Forelimb muscle (tissue), 1 donor: Measurements from ENCODE around the gene RIMS1. TPM values are rescaled to one million over a fixed set of nuclear protein-coding genes. Genes with fewer than 3 reads are reported as not detected.
"Not testable (repeated sequence)": the region's sequence is repeated elsewhere in the genome, so short reads cannot be mapped to it uniquely, and the experiment has no call there.

Experiments
- DNase-seq: peaks from one replicate; pipeline ENCODE4 v3.0.0-alpha.2; 2013; ENCODE audit warnings: low read depth
- polyA plus RNA-seq: library from polyadenylated mRNA; unstranded; fragments of 120-200 nt; gene quantifications from one replicate; pipeline ENCODE4 v1.2.1, GENCODE V29; 2013; ENCODE audit not compliant: insufficient read length

RIMS1 gene
- polyA plus RNA-seq, 1 donor, result 0.75 TPM

DNA sequence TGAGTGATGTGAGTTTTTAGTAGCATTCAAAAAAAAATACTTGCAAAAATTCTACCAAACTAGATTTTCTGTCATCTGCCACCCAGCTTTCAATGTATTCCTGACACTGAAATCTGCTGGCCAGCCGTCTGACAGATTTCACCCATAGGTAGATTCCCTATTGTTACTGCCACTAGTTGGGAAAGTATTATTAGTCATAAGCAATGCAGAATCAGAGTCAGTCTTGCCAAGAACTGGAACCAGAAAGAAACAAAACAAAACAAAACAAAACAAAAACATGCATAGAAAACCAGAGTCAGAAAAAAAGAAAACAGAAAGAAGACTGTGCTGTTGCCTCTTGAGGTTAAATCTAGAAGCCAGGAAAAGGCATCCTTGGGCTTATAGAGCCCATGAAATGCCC is 442.4 kb downstream of the RIMS1 start:
- no peak for DNase-seq

DNA sequence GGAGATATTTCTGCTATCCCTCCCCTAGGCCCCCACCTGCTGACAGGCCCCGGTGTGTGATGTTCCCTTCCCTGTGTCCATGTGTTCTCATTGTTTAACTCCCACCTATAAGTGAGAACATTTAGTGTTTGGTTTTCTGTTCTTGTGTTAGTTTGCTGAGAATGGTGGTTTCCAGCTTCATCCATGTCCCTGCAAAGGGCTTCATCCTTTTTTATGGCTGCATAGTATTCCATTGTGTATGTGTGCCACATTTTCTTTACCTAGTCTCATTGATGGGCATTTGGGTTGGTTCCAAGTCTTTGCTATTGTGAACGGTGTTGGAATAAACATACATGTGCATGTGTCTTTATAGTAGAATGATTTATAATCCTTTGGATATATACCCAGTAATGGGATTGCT is 448.9 kb downstream of the RIMS1 start:
- DNase-seq, result not testable (repeated sequence)

DNA sequence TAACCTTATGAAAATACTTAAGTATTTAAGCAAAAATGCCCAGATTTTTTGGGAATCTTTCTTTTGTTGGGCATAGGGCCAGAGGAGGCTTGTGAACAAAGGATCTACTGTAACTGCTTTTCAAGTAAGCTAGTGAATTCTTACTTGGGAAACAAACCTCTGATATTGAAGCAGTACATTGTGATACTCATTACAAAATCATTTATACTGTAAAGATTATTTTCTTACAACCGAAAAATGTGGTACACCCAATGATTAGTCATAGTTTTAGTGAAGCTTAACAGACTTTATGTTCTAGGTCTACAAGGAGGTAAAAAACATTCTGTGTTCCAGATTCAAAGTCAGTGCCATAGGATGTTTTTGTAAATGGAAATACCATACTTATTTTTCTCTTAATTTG is 462.6 kb downstream of the RIMS1 start:
- DNase-seq, result no peak

DNA sequence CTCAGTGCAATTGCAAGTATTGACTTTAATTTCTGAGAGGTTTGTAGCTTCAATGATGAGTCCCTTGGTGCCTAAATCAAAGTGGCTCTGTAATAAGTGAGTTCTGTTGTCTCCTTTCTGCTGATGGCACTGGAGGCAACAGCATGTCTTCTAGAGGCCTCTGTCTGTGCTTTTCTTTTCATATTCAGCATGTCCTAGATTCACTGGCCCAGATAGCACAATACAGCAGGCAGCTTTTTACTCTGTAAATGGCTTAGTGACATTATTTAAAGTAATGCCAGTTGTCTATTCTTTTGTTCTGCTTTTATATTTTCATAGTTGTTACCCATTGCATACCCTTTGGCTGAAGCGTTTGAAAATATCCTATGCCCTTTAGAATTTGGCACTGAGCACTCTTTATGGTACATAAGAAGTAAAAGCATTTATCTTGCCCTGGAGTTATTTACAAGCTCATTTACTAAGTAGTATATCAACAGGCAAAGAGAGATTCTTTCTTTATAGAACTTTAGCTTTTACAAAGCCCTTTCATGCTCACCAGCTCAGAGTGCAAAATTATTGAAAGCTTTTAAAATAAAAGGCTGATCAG is 464.0 kb downstream of the RIMS1 start:
- no peak for DNase-seq

DNA sequence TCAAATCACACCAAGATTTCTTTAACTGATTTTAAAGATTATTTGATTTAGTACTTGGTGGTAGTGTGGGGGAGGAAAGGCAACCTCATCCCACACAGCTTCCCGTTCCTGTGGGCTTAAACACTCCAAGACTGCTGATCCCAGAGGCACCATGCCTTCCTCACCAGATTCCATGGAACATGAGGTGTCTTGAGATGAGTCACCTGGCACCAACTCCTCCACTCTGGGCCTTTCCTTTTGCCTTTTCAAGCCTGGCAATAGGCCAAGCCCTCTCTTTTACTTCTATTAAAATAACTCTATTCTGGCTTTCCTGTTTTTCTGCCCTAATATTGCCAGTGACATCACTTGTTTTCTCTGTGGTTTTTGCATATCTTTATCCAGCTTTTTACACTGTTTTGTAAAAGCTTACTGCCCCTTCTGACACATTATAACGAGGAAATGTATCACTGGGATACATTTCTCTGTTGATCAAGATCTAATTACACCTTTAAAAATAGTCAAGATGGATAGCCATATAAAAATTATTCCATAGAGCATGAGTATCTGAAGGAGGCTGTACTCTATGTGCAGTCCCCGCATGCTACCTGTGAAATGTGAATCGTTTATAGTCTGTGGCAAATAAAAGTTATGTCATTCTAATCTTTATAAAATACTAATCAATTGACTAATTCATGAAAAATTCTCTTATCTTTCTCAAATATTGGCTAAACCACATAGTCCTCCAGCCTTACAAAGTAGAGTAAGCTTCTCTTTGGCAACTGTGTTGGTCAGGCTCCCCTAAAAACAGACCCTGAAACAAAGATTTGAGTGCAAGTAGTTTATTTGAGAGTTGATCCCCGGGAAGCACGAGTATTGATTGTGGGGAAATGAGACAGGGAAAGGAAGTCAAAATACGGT is 477.7 kb downstream of the RIMS1 start:
- no peak for DNase-seq

DNA sequence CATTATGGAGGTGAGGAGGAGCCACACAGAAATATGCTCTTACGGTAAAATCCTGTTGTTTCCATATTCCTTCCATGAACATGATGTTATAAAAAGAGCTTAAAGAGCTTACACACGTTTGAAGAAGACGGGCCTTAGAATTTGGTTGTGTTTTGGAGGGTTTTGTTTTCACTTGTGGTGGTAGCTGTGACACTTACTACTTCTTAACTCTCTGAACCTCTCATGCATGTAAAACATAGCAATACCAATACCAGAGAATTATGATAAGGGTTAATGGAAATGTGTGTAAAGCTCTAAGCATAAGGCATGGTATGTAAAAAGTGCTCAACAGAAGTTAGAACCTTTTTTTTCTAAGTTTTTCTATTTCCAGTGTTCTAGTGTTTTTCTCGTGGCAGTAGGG is 479.4 kb downstream of the RIMS1 start:
- no peak for DNase-seq

DNA sequence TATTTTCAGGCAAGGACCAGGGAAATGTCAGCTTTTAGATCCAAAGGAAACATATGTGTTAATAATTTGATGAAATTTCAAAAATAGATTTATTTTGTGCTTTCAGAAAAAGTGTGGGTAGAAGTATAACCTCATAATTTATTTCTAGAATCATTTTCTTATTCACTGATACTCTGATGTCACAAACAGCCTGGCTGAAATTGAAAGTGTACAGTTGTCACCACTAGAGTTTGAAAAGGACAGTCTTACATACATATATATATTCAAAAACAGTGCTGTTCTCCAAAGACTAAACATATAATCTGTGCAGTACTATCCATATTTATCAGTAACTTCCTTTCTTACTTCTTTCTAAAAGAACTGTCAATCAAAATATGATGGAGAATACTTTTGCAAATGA is 481.1 kb downstream of the RIMS1 start:
- DNase-seq, result no peak

DNA sequence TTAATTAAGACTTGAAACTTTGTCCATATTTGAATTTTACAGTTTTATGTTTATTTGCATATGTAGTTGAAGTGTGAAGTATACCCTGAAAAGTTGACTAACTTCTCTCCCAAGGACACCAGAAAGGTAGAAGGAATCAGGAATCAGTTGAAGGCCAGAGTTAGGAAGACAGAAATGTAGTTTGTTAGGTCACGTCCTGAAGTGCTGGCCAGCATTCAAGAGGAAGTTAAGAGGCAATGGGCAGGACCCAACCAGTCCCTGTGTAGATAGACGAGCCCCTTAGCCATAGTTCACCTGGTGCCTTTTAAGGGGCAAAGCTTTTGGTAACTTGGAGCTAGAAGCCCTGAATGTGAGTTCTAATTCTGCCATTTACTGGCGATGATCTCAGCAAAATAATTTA is 485.1 kb downstream of the RIMS1 start:
- no peak for DNase-seq

DNA sequence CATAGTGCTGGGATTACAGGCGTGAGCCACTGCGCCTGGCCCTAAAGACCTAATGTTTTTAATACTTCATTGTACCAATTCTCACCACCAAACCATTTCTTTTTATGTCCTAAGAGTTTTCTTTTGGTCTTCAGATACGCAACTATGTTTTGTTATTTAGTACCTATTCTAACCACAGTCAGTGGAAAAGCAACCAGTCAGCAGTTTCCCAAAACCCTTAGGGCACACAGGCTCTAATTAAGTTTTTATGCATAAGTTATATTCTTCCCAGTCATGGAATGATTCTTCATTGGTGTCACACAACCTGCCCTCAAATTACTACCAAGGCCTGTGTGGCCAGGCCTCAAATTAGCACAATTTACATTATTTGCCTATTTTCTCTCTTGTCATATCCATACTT is 487.8 kb downstream of the RIMS1 start:
- no peak for DNase-seq

DNA sequence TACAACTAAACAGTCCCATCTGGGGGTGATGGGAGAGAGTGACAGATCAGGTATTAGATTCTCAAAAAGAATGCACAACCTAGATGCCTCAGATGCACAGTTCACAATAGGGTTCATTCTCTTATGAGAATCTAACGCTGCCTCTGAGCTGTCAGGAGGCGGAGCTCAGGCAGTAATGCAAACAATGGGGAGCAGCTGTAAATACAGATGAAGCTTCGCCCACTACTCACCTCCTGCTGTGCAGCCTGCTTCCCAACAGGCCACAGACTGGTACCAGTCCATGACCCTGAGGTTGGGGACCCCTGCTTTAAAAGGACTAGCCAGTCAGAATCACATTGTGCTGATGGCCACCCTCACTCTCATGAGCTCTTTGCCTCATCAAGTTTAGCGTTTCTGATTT is 488.5 kb downstream of the RIMS1 start:
- no peak for DNase-seq

DNA sequence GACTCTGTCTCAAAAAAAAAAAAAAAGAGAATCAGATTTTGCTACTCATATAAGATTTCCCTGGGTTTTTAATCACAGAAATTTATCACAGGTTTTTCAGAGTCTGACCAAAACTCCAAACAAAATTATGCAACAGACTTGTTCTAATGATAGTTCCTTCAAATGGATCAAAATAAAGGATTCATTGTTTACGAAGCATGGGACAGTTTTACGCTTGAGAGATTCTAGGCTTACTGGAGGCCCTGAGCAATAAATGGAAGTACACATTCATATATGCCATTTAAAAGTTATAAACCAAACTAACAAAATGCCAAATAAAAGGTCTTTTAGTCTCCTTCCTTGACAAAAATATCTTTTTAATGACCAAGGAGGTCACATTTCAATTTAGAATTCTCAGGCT is 490.4 kb downstream of the RIMS1 start:
- no peak for DNase-seq

DNA sequence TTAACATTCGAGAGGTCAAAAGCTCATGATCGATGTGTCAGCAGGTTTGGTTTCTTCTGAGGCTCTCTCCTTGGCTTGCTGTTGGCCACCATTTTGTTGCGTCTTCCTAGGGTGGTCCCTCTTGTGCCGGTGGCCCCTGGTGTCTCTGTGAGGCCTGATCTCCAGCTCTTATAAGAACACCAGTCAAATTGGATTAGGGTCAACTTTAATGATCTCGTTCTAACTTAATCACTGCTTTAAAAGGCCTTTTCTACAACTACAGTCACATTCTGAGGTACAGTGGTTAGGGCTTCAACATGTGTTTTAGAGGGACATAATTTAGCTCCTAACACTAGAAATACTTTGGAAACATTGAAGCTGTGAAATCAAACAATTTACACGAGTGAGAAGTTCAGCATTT is 494.7 kb downstream of the RIMS1 start:
- DNase-seq, result no peak

DNA sequence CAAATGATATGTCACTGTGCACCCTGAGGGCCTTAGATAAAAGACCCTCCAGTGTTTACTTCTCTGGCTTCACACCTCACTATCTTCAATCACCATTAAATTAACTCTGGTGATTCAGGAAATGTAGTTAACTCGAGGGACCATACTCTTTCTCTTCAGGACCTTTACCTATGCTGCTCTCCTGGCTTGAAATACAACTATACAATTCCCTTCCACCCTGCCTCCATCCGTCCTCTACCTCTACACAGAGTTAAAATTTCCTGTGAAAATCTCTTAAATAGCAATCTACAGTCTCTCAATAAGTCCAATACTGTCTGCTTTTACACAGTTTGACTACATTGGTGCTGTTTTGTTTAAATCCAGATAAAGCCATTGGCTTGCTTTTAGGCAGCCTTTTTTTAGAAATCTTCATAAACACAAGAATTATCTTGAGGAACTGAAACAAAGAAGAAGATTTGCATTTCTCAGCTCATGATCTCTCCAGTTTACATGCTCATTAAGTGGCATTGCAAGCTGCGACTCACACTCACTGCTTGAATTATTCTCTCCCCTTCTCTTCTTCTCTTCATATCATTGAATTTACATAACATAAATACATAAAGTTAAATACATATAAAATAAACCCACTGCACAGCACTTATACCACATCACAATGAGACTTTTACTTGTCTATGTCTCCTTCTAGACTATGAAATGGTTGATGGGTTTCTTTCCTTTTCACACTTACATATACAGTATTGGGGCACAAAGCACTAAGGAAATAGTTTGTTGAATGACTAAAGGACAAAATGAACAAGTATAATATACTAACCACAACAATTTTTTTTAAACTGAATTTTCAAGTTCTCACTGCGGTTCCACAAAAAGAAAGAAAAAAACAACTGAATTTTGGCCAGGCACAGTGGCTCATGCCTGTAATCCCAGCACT is 496.5 kb downstream of the RIMS1 start:
- DNase-seq, result no peak

DNA sequence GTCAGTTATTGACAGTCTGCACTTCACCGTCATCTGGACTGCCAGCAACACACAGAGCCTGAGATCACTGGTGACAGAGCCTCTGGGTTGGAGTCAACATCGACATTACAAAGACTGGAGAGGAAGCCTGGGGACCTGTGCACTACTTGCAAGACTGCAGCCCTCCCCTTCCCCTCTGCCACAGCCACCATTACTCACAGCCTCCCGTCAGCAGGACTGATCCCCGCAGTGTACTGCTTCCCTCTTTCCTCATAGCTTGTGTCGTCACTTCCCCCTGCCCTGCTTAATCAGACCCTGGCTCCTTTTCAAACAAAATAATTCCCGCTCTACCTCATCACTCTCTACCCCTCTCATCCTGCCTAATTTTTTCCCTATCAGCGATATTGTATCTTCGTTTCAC is 500.0 kb downstream of the RIMS1 start:
- DNase-seq, result no peak

DNA sequence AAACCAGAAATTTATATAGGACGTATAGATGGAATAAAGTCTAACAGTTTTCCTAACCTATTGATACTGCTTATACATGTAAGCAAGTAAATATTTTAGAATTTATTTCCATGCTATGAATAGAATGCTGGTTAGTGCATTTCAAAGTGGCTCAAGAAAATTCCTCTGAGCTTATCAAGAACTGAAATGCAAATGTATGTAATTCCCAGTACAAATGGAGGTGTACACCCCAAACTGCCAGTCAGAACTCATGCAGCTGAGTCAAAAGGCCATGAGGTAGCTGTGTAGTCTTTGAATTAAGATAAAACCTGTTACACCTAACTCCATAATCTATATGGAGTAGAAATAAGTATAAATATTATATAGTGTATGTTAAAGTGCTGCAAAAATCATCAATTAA is 503.3 kb downstream of the RIMS1 start:
- DNase-seq, result no peak

DNA sequence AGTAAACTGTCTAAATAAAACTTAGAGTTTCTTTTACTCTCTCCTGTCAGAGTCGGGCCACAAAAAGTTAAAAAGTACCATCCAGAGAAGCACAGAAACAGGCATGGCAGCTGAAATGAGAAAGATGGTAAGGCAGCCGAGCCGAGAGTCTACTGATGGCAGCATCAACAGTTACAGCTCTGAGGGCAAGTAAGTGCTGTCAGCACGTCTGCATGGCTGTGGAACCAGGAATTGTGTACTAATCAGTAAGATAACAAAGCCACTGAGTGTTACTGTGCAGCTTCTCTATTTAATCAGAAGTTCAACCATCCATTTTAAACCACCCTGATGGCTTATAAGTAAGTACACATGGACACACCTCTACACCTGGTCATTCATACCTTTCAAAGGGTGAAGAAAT is 504.2 kb downstream of the RIMS1 start:
- no peak for DNase-seq

DNA sequence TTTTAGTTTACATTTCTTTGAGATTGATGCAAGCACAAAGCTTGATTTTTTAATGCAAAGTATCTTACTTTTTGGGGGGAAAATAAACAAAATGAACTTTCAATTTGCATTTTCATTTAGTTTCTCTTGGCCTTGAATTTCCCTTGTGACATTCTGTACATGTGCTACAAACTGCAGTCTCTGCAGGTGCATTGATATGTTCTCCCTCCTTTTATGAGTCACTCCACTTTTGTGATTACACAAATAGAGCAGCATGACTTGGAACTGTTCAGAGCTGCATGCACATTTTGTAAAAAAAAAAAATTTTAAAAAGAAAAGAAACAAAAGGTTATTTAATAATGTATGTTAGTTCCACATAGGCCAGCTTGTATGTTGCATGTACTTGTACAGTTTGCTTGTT is 515.5 kb downstream of the RIMS1 start:
- no peak for DNase-seq

DNA sequence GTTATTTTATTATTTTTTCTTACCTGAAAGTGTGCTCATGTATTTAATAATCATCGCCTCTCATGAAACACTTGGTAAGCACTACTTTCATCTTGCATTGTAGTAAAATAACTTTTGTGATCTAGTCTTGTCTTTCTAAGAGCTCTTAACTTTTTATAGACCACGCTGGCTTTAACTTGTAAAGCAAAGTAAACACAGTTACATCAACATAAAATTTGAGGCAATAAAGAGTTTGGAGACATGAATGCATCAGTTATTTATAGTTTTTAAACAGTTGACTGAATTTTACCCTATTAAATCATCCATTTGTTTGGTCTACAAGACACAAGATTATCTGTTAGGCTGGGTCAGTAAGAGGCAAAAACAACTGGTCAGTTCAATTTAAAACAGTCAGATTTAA is 517.1 kb downstream of the RIMS1 start:
- no peak for DNase-seq

DNA sequence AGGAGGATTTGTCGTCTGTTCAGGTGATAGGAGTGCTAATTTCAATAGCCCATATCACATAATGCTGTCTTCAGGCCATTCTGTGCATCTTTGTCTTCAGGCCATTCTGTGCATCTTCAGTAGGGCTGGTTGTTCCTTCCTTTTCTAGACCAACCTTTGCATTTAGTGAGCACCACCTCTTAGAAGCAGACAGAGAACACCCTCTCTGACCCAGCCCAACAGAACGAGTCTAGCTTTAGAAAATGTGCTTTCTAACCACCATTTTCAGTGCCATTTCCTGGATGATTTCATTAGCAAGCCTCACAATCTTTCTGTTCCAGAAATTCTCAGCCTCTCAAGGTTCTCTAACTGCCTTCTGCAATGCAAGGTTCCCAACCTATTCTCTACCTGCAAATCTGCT is 520.2 kb downstream of the RIMS1 start:
- DNase-seq, result no peak

DNA sequence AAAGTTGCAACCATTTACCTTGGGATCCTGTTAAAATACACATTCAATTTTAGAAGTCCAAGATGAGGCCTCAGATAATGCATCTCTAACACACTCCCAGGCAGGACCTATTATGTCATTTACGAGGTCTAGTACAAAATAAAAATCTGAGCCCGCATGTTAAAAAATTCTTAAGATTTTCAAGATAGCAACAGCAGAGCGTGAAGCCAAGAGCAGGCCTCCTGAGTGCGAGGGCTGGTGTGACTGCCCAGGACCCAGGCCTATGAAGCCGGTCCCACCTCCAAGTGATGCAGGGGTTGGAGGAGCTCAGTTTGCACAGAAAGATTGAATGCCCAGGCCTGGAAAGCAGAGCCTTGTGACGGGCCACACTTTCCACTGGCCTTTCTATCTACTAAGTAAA is 524.4 kb downstream of the RIMS1 start:
- no peak for DNase-seq

DNA sequence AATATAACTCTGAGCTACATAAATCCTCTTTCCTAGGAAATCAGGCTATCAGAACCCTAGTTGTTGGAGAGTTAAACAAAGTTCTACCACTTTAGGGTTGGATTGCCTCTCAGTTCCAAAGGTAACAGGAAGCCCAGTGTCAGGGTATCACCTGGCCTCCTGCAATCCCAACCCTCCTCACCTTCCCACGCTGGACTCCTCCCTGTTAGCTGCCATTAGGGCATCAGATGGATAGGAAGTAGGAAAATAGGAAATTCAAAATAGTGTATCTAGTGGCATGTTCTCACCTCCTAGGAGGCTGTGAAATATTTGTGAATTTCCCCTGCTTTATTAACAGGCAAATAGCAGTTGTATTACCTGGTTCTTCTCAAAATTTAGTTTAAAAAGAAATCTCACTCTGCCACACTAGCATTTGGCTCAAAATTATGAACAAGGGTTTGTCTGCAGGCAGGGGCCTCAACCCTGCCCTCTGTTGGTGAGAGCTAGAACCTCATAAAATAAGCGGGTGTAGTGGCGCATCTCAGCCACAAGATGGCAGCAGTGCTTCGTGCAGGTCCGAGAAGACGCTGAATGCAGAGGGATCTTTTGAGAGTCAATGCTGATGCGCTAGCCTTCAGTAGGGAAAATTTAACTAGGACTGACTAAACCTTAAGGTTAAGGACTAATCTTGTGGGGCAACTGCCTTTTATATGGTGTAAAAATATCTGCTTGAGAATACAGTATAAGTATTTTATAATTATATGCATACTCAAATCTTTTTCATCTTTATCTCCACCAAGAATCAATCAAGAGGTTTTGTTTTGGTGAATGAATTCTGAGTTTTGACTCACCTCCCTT is 525.7 kb downstream of the RIMS1 start:
- DNase-seq, result peak; percentile 43

DNA sequence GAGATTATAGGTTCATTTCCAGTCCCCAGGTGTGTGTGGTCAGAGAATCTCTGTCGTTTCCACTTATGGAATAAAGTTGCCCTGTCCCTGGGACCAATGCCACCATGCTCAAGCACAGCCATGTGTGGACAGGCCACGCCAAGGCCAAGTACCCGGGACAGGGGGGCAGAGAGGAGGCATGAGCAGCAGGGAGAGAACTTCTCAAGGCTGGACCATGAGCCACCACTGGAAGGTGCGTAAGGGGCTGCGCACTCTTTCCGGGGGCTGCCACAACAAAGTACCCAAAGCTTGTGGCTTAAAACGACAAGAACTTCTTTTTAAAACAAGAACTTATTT is 526.3 kb downstream of the RIMS1 start:
- no peak for DNase-seq
